Body of pancreas (tissue), 4 donors: ENCODE data around the gene CCND2. TPM values are rescaled to one million over a fixed set of nuclear protein-coding genes. Genes with fewer than 3 reads are reported as not detected.

ENCODE experiments used
- ATAC-seq: fragments of 150-250 bp; one replicate; pipeline ENCODE4 v1.9.1; 2016
- DNase-seq, 4 donors: peaks; one replicate each; pipeline ENCODE4 v3.0.0-alpha.2; 2019
- H3K27ac ChIP-seq, 4 donors: fragments of 200-600 bp; sonication (generic); 1 replicate in 3 of 4; 2 replicates in 1 of 4; pipeline versions ENCODE4 v1.5.1 to v1.6.1; 2016 to 2019; ENCODE audit warnings: mild to moderate bottlenecking in 1 of 4, mixed read lengths in 1 of 4, moderate library complexity in 1 of 4
- H3K27me3 ChIP-seq, 2 donors: fragments of 200-600 bp; sonication (generic); one replicate each; pipeline ENCODE4 v1.6.0; 2016; ENCODE audit warnings: mild to moderate bottlenecking in 1 of 2
- H3K36me3 ChIP-seq, 2 donors: fragments of 200-600 bp; sonication (generic); replicated peaks in 1 of 2; 2 replicates each; pipeline ENCODE4 v1.5.1; 2016; ENCODE audit warnings: low read depth in 2 of 2; ENCODE audit not compliant: insufficient read depth in 1 of 2
- H3K4me1 ChIP-seq: fragments of 200-600 bp; sonication (generic); one replicate; pipeline ENCODE4 v1.6.0; 2016
- H3K4me3 ChIP-seq, 2 donors: fragments of 200-600 bp; sonication (generic); 1 replicate in 1 of 2; 2 replicates in 1 of 2; pipeline ENCODE4 v1.5.1; 2016 to 2019
- H3K9me3 ChIP-seq, 3 donors: fragments of 200-600 bp; sonication (generic); 1 replicate in 2 of 3; 2 replicates in 1 of 3; pipeline ENCODE4 v1.5.1; 2016
- POLR2A ChIP-seq, 3 donors: fragments of 450-650 bp; IDR thresholded peaks; one replicate each; pipeline ENCODE4 v1.6.1; 2016; ENCODE audit warnings: antibody characterized with exemption in 3 of 3, mild to moderate bottlenecking in 2 of 3
- WGBS, 2 donors: methylation state at CpG; one replicate each; pipeline ENCODE4 v1.1.5; 2017; 5-methylcytosine and 5-hydroxymethylcytosine counted together
- intact Hi-C: fragments of 100-400 bp; cut with DNase I; formaldehyde crosslinking; loops from one replicate; pipeline ENCODE4 v1.15.1; 2023
- total RNA-seq, 2 donors: library from RNA; depleted of rRNA; stranded (reverse); fragments of >200 nt; gene quantifications; one replicate each; pipeline ENCODE4 v1.1.0, GENCODE V29; 2016
- TF ChIP-seq, protein P1 (sequence below), 7 experiments: fragments of 450-650 bp in 4 of 7; fragments of 200-600 bp in 3 of 7; sonication (generic) in 3 of 7; IDR thresholded peaks; one replicate each; pipeline ENCODE4 v1.5.1; 2016 to 2019; ENCODE audit warnings: antibody characterized with exemption in 7 of 7

The CCND2 gene
- total RNA-seq, 2 donors from 2014 or later, result 32.2 to 88.7 TPM

DNA sequence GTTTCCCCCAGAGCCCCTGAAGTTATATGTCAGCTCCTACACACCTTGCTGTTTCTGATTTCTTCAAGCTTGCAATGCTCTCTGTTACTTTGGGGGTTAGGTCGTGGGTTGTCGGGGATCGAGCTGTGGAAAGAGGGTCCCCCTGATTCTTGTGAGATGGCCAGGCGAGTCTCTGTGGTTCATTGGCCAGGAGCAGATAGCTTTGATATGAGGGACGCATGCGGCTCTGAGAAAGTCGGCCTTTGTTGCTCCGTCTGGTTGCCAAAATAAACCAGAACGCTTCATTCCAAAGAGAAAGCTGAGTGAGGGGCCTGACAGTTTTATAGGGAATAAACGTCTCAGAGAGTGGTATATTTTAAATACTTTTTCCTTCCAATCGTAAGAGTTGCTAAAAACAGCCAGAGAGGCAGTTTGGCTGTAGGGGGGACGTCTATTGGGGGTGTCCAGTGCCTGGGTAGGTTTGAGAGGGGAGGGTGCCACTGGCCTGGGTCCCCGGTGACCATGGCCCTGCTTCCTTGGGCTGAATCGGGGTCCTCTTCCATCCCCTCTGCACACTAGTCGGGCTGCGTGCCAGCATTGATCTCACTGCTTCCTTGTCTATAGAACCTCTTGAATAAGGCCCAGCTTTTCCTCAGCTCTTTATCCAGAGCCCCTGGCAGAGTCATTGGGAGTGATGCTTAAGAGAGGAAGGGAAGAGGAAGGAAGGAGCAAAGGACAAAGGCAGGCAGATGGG, 18.9 kb downstream of the CCND2 start:
- H3K27ac ChIP-seq, result no peak overlapping the region
- 58 to 76% methylated on average over 16 of the region's 16 CpGs for WGBS, 2 donors
- ATAC-seq (no peak), DNase-seq (peak in 2 of 4 donors; percentile 22 to 23)
- intact Hi-C loops, result no loop called here
- H3K4me1 ChIP-seq, result peaks cover 2% of the 10 kb centered on the region
- no peak for TF ChIP-seq POLR2A (IDR thresholded peaks at IDR 0.05)
- TF ChIP-seq, protein P1, sequence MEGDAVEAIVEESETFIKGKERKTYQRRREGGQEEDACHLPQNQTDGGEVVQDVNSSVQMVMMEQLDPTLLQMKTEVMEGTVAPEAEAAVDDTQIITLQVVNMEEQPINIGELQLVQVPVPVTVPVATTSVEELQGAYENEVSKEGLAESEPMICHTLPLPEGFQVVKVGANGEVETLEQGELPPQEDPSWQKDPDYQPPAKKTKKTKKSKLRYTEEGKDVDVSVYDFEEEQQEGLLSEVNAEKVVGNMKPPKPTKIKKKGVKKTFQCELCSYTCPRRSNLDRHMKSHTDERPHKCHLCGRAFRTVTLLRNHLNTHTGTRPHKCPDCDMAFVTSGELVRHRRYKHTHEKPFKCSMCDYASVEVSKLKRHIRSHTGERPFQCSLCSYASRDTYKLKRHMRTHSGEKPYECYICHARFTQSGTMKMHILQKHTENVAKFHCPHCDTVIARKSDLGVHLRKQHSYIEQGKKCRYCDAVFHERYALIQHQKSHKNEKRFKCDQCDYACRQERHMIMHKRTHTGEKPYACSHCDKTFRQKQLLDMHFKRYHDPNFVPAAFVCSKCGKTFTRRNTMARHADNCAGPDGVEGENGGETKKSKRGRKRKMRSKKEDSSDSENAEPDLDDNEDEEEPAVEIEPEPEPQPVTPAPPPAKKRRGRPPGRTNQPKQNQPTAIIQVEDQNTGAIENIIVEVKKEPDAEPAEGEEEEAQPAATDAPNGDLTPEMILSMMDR (IDR thresholded peaks at IDR 0.05), result no peak
- peaks cover 0 to 6% of the 10 kb centered on the region in 2 donors for H3K36me3 ChIP-seq
- no peaks in the 10 kb centered on the region for H3K27me3 ChIP-seq
- H3K9me3 ChIP-seq, result no peaks in the 10 kb centered on the region
- H3K4me3 ChIP-seq, result no peak overlapping the region

- TF ChIP-seq POLR2A (IDR thresholded peaks at IDR 0.05), result no peak
- TF ChIP-seq, protein P1 (IDR thresholded peaks at IDR 0.05), result no peak
- no peaks in the 10 kb centered on the region for H3K9me3 ChIP-seq
- peaks cover 0 to 9% of the 10 kb centered on the region in 2 donors for H3K36me3 ChIP-seq
- no peak overlapping the region for H3K27ac ChIP-seq
- ATAC-seq (no peak), DNase-seq (no peak)
- WGBS, 2 donors, result 83 to 84% methylated on average over 14 of the region's 14 CpGs
- H3K4me3 ChIP-seq, result no peak overlapping the region
- intact Hi-C loops, result no loop called here
- no peaks in the 10 kb centered on the region for H3K27me3 ChIP-seq
- no peaks in the 10 kb centered on the region for H3K4me1 ChIP-seq
Measured at GRCh38 chr12:4293299-4293965, 19.9 kb downstream of the CCND2 start.

DNA sequence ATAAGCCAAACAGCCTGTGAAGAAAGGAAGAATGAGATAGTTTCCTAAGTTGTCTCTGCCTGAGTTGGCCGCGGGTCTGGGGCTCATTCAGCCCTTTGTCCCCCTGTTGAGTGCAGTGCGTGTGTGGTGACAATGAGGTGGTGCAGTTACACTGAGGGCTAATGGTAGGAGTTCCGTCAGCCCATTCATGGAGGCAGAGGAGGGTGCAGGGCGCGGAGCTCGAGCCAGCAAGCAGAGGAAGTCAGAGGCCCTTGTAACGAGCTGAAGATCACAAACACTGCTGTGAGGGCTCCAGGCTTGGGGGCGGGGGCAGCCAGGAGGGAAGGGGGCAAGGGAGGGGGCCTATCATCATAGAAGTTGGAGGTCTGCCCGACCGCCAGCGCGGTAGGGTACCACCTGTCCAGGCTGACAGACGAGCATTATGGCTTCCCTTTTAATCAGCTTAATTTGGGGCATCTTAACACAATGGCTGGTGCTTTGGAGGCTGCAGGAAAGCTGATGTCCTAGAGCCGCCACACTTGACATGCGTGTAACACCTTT, 20.5 kb downstream of the CCND2 start:
- Histone ChIP-seq H3K27ac (no peak overlapping the region), H3K4me3 (no peak overlapping the region), H3K4me1 (no peaks in the 10 kb centered on the region), H3K9me3 (no peaks in the 10 kb centered on the region), H3K27me3 (no peaks in the 10 kb centered on the region), H3K36me3 (peaks cover 0 to 11% of the 10 kb centered on the region in 2 donors)
- TF ChIP-seq, protein P1 (IDR thresholded peaks at IDR 0.05), result no peak
- no peak for TF ChIP-seq POLR2A (IDR thresholded peaks at IDR 0.05)
- DNase-seq (no peak), ATAC-seq (no peak)
- WGBS, 2 donors, result 72 to 79% methylated on average over 16 of the region's 16 CpGs
- intact Hi-C loops, result no loop called here

GRCh38 chr12:4296751-4297150, 23.2 kb downstream of the CCND2 start:
- H3K27me3 ChIP-seq, result no peaks in the 10 kb centered on the region
- intact Hi-C loops, result no loop called here
- TF ChIP-seq, protein P1 (IDR thresholded peaks at IDR 0.05), result no peak
- TF ChIP-seq POLR2A (IDR thresholded peaks at IDR 0.05), result no peak
- H3K4me1 ChIP-seq, result no peaks in the 10 kb centered on the region
- ATAC-seq (no peak), DNase-seq (no peak)
- peaks cover 0 to 17% of the 10 kb centered on the region in 2 donors for H3K36me3 ChIP-seq
- WGBS, 2 donors, result 68 to 74% methylated on average over 6 of the region's 6 CpGs
- H3K27ac ChIP-seq, result no peak overlapping the region
- no peaks in the 10 kb centered on the region for H3K9me3 ChIP-seq
- H3K4me3 ChIP-seq, result no peak overlapping the region
